Stimulated activated CD4-positive, alpha-beta T cell treated with anti-CD3 and anti-CD28 coated beads, TNF-alpha, amount 100 ng/mL, for 24 hours (primary cell): ENCODE data around the gene NOP14.

Experiments used
- DNase-seq, 3 experiments: peaks; one replicate each; pipeline ENCODE4 v3.0.0-alpha.2; 2020; ENCODE audit warnings: low read depth in 3 of 3

Gene NOP14

GRCh38 chr4:2914256-2915126, 48.7 kb downstream of the NOP14 start:
- no peak for DNase-seq

- DNase-seq = no peak
These were observed 50.0 kb downstream of the NOP14 start for GRCh38 chr4:2913168-2913567.

GRCh38 chr4:2911868-2912267, 51.3 kb downstream of the NOP14 start:
- DNase-seq = no peak

GRCh38 chr4:2910409-2910808, 52.8 kb downstream of the NOP14 start:
- DNase-seq = no peak

DNA sequence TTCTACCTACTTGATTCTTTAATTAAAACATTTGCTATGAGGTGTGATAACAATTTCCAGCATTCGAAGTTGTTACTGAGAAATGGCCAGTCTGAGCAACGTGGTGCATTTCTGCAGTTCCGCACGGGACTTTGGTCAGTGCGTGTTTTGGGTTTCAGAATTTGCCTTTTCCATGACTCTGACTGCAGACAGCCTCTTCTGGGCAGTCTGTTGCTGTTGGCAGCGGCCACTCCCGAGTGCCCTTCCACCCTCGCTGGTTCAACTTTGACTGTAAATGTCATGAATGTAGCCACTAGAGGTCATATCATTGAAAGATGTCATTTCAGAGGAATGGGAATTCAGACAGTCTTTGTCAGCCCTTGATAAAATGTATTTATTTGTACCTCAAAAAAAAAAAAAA, 53.6 kb downstream of the NOP14 start:
- DNase-seq = no peak

GRCh38 chr4:2908686-2909085, 54.5 kb downstream of the NOP14 start:
- DNase-seq = no peak

DNA sequence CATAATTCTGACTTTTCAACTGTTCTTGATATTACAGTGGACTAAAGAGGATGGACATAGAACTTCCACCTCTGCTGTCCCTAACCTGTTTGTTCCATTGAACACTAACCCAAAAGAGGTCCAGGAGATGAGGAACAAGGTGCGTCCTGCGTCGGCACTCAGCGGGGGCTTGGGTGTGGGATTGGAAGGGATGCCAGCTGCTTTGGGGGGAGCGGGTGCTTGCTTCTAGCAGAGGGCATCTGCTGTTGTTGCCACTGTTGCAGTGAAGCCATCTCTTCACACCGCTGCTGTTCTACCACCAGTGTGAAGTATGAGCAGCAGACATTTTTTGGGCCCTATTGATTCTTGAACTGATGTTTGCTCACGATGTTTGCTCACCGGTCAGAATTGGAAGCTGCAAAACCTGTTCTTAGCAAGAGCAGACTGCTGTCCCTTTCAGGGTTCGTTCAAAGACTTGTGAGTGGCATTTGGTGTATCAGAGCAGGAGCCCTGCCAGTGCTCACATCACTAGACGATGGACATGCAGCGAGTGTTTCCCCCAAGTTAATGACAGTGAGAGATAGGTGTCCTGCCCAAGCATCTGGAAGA, 55.4 kb downstream of the NOP14 start:
- no peak for DNase-seq

DNA sequence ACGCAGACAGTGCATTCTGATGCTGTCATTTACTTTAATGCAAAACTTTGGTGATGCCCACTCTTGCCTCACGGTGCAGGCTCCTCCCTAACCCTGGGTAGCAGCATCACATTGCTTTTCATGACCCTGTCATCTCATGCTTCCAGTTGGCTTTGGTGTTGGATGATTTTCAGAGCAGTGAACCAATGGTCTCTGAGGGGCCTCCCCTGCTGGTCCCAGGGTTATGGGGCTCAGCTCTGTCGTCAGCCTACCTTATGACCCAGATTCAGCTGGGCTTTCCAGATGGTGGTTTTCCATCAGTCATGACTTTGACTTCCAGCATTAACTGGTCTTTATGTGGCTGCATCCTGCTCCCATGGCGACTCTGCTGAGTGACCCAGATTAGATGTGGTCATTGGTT, 56.0 kb downstream of the NOP14 start:
- no peak for DNase-seq

DNA sequence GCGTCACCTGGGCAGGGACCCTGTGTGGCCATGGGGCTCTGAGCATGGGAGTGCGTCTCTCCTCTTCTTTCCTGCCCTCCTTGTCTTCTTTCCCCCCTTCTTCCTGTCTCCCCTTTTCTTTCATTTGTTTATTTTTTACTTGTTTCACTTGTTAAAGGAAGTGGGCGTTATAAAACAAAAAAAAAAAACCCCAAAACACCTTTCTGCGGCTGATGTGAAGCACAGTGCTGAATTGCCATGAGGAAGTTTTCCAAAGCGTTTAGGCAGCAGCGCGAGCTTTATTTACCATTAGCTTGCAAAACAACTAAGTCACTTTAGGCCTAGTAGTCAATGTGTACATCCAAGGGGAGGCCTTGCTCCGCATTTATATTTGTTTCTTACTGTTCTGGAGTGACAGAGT, 57.0 kb downstream of the NOP14 start:
- DNase-seq = no peak

- no peak for DNase-seq
These were observed 57.7 kb downstream of the NOP14 start for GRCh38 chr4:2905544-2905943.

- no peak for DNase-seq
These were observed 61.1 kb downstream of the NOP14 start for GRCh38 chr4:2902126-2902525.

GRCh38 chr4:2901186-2901585, 62.0 kb downstream of the NOP14 start:
- no peak for DNase-seq

DNA sequence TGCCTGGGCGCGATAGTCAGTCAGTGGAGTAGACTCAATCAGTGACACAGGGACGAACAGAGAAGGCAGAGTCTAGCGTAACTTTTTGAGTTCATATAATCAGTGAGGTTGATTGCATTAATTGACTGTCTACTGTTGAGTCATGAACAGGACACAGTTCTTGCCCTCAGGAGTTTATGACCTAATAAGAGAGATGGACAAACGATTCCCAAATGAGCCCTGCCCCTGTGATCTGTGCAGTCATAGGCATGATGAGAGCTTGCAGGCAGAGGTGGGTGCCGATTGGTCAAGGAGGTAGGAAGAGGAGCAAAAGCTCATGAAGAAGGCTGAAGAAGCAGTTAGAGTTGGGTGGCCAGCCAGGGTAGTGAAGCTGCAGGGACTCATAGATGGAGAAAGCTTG, 62.5 kb downstream of the NOP14 start:
- no peak for DNase-seq

GRCh38 chr4:2898001-2898400, 65.2 kb downstream of the NOP14 start:
- DNase-seq = no peak

DNA sequence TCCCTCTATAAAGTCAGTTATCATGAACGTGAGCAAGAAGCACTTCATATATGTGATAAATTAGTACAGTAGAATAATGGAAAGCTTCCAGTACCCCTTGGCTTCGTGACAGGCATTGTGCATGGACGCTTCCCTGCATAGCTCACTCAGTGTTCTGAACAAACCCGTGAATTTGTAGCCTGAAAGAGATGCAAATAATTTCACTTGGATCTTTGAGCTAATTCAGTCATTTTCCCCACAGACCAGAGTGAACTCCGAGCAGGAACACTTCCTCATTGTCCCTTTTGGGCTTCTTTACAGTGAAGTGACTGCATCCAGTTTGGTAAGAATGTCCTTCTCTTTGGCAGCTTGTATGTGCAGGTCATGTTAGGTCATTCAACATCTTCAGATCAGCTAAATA, 69.4 kb downstream of the NOP14 start:
- no peak for DNase-seq

DNA sequence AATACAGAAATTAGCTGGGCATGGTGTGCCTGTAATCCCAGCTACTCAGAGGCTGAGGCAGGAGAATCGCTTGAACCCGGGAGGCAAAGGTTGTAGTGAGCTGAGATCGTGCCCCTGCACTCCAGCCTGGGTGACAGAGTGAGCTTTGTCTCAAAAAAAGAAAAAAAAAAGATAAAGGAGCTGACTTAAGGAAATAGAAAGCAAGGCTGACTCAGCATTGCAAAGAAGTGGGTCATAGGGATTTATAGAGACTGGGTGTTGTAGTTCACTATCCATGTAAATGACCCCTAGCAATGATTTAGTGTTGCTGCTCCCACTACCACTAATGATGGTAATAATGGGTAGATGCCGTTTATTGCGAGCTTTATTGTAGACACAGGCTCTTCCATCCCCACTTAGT, 71.9 kb downstream of the NOP14 start:
- no peak for DNase-seq

DNA sequence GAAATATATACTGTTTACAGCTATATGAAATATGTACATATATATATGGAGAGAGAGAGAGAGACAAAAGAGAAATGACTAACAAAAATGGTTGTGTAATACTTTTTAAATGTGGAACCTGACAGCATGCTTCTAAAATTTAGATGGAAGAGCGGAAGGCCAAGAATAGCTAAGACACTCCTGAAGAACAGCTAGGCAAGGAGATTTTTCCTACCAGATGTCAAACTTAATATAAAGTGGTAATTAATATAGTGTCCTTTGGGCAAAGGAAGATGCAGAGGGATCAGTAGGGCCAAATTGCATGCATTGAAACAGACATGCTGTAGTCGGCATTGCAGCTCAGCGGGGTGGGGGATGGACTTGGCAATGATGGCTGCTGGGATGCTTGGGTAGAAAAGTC, 74.3 kb downstream of the NOP14 start:
- no peak for DNase-seq
